AG09319 (cell line): ENCODE data around the gene ANKHD1.
"Not testable (repeated sequence)": the region's sequence is repeated elsewhere in the genome, so short reads cannot be mapped to it uniquely, and the experiment has no call there.

Source experiments
- DNase-seq: peaks from one replicate; pipeline ENCODE4 v3.0.0-alpha.2; 2010; ENCODE audit warnings: low read depth; ENCODE audit errors: extremely low read depth
- CTCF ChIP-seq: IDR thresholded peaks from 2 replicates; pipeline ENCODE4 v1.5.1; 2011; ENCODE audit warnings: low read depth, mild to moderate bottlenecking, inconsistent platforms, low read length, moderate library complexity

Gene ANKHD1

DNA sequence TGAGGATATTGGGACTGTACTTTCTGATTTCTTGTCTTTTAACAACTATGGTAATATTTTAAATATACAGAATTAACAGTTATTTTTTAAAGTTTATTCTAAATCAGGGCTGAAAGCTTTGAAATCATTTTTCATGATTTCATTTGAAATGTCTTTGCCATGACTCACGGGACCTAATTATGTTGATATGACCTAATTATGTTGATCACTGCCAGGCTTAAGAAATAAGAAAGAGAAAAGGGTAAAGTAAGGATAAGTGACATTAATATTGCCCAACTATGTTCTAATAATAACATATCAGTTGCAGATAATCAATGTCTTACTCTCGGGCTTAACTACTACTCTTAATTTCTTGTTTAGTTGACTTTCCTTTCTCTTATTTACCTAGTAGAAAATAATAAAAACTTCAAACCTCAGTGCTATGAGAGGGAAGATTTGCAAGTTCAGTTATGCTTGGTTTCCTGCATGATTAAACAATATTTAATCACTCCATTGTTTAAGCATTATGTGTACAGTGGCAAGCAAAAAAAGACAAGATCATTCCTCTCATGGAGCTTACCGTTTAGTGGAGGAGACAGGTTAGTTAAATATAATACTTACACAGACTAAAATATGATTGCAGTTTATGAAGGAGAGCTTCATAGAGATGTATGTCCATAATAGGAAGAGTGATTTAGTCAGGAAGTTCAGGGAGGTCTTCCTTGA lies 78.8 kb downstream of the ANKHD1 start:
- no peak for TF ChIP-seq CTCF
- peak; percentile 7 for DNase-seq

DNA sequence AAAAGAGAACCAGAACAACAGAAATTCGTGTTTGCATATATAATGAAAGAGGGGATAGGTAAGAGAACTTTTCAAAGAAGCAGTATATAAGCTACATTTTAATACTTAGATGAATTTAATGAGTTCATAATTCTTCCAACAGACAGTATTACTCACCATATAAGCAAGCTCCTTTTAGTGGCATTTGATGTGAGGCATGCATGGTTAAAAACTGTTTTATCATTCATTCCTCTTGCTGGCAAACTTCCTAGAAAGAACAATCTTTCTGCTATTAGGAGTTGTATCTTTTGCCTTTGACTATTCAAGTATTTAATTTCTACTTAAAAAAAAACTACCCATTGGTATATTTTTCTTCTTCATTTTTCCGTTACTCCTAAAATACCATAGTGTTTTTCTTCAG lies 80.1 kb downstream of the ANKHD1 start:
- DNase-seq = peak; percentile 35
- no peak for TF ChIP-seq CTCF

DNA sequence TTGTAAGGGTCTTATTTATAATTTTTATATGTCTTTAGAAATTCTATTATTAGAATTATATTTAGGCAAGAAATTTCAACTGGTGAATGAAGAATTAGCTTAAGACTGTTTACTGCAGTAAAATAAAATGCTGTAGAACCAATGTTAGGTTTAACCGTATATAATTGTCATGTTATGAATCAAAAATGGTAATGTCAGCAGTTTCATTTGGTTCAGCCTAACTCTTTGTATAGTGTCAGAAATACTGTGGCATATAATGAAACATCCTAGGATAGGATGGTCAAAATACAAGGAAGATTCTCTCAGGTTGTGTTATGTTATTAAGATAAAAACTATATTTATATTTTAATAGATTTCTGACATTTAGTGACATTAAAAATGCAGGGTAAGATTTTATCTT lies 81.4 kb downstream of the ANKHD1 start:
- TF ChIP-seq CTCF = no peak
- no peak for DNase-seq

GRCh38 chr5:140488141-140488540 lies 86.5 kb downstream of the ANKHD1 start:
- DNase-seq = not testable (repeated sequence)

GRCh38 chr5:140488914-140489313 lies 87.3 kb downstream of the ANKHD1 start:
- TF ChIP-seq CTCF = no peak
- DNase-seq = no peak

GRCh38 chr5:140497897-140498296 lies 96.3 kb downstream of the ANKHD1 start:
- TF ChIP-seq CTCF = no peak
- DNase-seq = no peak

- no peak for TF ChIP-seq CTCF
- no peak for DNase-seq
Observed at GRCh38 chr5:140498591-140498990, 97.0 kb downstream of the ANKHD1 start.

DNA sequence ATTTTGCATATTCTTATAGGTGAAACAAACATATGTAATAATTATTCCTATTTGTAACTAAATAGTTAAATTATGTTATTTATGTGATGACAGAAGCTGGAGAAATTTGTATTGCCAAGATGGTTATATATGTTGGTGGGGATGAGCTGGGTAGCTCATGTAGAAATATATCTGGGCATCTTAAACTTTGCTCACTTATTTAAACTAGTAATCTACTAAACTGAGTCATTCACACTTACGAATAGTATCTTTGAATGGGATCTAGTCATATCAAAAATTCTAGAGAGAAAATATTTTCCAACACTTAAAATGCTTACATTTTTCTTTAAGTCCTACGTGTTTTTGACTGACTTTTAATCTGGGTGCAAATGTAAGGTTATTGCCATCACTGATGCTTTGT lies 101.2 kb downstream of the ANKHD1 start:
- no peak for TF ChIP-seq CTCF
- DNase-seq = no peak
